ENCODE measurements around the gene BBS7. TPM values are rescaled to one million over a fixed set of nuclear protein-coding genes. Genes with fewer than 3 reads are reported as not detected.

Gene BBS7
- total and polyA plus RNA-seq, 3 donors from 2014 or later, result 16.7 to 23.4 (median 18.3) TPM

GRCh38 chr4:121799208-121799823, 71.0 kb downstream of the BBS7 start:
- Histone ChIP-seq H3K36me3 (ENCODE audit: low read depth, missing control alignments) (no peaks in the 10 kb centered on the region), H3K4me3 (no peak overlapping the region), H3K4me1 (peaks cover 11% of the 10 kb centered on the region), H3K27ac (no peak overlapping the region), H3K27me3 (no peaks in the 10 kb centered on the region), H3K9me3 (no peaks in the 10 kb centered on the region)
- TF ChIP-seq, protein P1, sequence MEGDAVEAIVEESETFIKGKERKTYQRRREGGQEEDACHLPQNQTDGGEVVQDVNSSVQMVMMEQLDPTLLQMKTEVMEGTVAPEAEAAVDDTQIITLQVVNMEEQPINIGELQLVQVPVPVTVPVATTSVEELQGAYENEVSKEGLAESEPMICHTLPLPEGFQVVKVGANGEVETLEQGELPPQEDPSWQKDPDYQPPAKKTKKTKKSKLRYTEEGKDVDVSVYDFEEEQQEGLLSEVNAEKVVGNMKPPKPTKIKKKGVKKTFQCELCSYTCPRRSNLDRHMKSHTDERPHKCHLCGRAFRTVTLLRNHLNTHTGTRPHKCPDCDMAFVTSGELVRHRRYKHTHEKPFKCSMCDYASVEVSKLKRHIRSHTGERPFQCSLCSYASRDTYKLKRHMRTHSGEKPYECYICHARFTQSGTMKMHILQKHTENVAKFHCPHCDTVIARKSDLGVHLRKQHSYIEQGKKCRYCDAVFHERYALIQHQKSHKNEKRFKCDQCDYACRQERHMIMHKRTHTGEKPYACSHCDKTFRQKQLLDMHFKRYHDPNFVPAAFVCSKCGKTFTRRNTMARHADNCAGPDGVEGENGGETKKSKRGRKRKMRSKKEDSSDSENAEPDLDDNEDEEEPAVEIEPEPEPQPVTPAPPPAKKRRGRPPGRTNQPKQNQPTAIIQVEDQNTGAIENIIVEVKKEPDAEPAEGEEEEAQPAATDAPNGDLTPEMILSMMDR (IDR thresholded peaks at IDR 0.05), result no peak
- no peak for TF ChIP-seq POLR2A (IDR thresholded peaks at IDR 0.05)
- no peak for DNase-seq
- WGBS, 2 donors, result 76 to 78% methylated on average over 2 of the region's 2 CpGs
- intact Hi-C loops (cut with DNase I; ENCODE audit: low total_unique reads), result no loop called here

- Histone ChIP-seq H3K36me3 (ENCODE audit: low read depth, missing control alignments) (no peaks in the 10 kb centered on the region), H3K4me3 (no peak overlapping the region), H3K9me3 (no peaks in the 10 kb centered on the region), H3K27me3 (no peaks in the 10 kb centered on the region), H3K27ac (no peak overlapping the region), H3K4me1 (peaks cover 2% of the 10 kb centered on the region)
- no peak for DNase-seq
- intact Hi-C loops (cut with DNase I; ENCODE audit: low total_unique reads), result no loop called here
- TF ChIP-seq, protein P1 (IDR thresholded peaks at IDR 0.05), result no peak
- no peak for TF ChIP-seq POLR2A (IDR thresholded peaks at IDR 0.05)
Measured at GRCh38 chr4:121796283-121796682, 74.0 kb downstream of the BBS7 start.

DNA sequence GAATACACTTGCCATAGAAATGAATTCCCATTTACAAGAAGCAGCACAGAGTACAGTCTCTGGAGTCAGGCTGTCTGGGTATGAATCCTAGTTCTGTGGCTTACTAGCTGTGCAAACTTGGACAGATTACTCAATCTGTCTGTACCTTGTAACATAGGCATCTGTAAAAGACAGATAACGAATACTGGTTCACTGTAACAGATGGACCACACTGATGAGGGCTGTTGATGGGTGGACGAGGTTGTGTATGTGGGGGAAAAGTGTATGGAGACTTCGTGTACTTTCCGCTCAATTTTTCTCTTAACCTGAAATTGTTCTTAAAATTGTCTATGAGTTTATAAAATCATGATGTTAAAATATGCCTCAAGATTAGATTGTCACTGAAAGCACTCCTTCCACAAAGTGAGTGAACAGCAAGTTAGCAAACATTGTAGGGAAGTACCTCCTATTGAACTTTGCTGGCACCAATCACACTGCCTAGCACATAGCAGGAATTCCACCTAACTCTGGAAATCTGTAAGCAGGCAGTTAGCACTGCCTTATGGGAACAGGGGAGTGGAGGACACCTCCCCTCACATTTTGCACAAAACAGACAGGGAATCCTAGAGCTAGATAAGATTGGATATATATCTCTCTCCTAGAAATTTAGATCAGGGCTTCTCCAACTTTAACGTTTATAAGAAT, 75.6 kb downstream of the BBS7 start:
- intact Hi-C loops (cut with DNase I; ENCODE audit: low total_unique reads), result no loop called here
- TF ChIP-seq POLR2A (IDR thresholded peaks at IDR 0.05), result no peak
- TF ChIP-seq, protein P1 (IDR thresholded peaks at IDR 0.05), result no peak
- Histone ChIP-seq H3K27ac (no peak overlapping the region), H3K36me3 (ENCODE audit: low read depth, missing control alignments) (no peaks in the 10 kb centered on the region), H3K27me3 (no peaks in the 10 kb centered on the region), H3K4me3 (no peak overlapping the region), H3K9me3 (no peaks in the 10 kb centered on the region), H3K4me1 (no peaks in the 10 kb centered on the region)
- WGBS, 2 donors, result 67 to 79% methylated on average over 5 of the region's 5 CpGs
- DNase-seq, result no peak

DNA sequence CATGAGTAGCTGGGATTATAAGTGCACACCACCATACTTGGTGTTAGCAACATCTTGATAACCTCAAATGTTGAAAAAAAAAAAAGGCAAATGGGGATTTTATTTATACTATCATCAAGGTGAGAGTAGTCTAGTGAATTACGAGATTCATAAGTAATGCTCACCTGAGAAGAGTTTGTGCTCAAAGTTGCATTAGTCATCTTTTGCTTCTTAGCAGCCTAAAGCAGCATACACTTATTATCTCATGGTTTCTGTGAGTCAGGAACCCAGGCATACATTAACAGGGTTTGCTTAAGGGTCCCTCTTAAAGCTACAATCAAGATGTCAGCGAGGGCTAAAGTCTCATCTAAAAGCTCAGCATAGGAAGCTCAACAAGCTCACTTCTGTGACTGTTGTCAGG, 77.3 kb downstream of the BBS7 start:
- no peak overlapping the region for H3K4me3 ChIP-seq
- TF ChIP-seq POLR2A (IDR thresholded peaks at IDR 0.05), result no peak
- TF ChIP-seq, protein P1 (IDR thresholded peaks at IDR 0.05), result no peak
- H3K9me3 ChIP-seq, result no peaks in the 10 kb centered on the region
- H3K4me1 ChIP-seq, result no peaks in the 10 kb centered on the region
- no peak for DNase-seq
- 89 to 94% methylated on average over 2 of the region's 2 CpGs for WGBS, 2 donors
- H3K36me3 ChIP-seq (ENCODE audit: low read depth, missing control alignments), result no peaks in the 10 kb centered on the region
- intact Hi-C loops (cut with DNase I; ENCODE audit: low total_unique reads), result no loop called here
- no peaks in the 10 kb centered on the region for H3K27me3 ChIP-seq
- no peak overlapping the region for H3K27ac ChIP-seq

- no peaks in the 10 kb centered on the region for H3K4me1 ChIP-seq
- TF ChIP-seq, protein P1 (IDR thresholded peaks at IDR 0.05), result no peak
- TF ChIP-seq POLR2A (IDR thresholded peaks at IDR 0.05), result no peak
- WGBS, 2 donors, result 90% methylated on average over 5 of the region's 5 CpGs
- H3K27ac ChIP-seq, result no peak overlapping the region
- H3K36me3 ChIP-seq (ENCODE audit: low read depth, missing control alignments), result no peaks in the 10 kb centered on the region
- no peaks in the 10 kb centered on the region for H3K9me3 ChIP-seq
- H3K4me3 ChIP-seq, result no peak overlapping the region
- no peaks in the 10 kb centered on the region for H3K27me3 ChIP-seq
- intact Hi-C loops (cut with DNase I; ENCODE audit: low total_unique reads), result no loop called here
- DNase-seq, result no peak
Measured at GRCh38 chr4:121791481-121791880, 78.8 kb downstream of the BBS7 start.

Measured in testis (tissue), 3 donors.